ENCODE measurements around the gene IL6ST.
A peak's percentile ranks its signal among the peaks of the same experiment; 100 is the strongest.
"Not testable (repeated sequence)": the region's sequence is repeated elsewhere in the genome, so short reads cannot be mapped to it uniquely, and the experiment has no call there.

IL6ST gene

DNA sequence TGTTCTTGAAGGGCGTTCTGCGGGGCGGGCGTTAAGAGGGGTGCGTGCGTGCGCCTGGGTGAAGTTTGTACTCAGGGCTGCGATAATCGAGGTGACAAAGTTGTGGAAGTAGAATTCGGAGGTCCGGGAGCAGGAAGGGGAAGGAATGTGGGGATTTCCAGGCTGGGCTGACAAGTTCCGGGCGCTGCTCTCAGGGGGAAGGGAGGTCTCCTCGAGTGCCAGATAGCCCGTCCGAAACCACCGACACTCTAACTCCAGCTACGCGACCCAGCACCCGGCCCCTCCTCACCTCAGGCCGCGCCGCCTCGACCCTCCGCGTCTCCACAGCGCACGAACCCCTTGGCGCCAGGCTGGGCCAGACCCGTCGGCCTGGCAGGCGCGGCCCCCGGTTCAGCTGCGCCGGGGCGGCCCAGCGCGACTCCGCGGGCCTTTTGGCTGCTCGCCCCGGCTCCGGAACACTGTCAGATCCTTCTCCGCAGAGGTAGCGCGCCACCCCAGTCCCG lies at the start of gene IL6ST:
Gene IL6ST, minus strand, starts transcription at position 469 of the 503 bp plus-strand sequence. CDS start 18,685 bp downstream, outside the sequence.
- Mint-ChIP-seq H3K4me3 (peak within 1 kb of the TSS; percentile 96), H3K27ac (peak within 1 kb of the TSS; percentile 99), H3K9me3 (peaks cover 3% of the 10 kb centered on the region), H3K27me3 (no peaks in the 10 kb centered on the region), H3K36me3 (ENCODE audit: low read depth) (peaks cover 49% of the 10 kb centered on the region), H3K4me1 (ENCODE audit: low read depth) (peaks cover 65% of the 10 kb centered on the region)
- no peak for DNase-seq

DNA sequence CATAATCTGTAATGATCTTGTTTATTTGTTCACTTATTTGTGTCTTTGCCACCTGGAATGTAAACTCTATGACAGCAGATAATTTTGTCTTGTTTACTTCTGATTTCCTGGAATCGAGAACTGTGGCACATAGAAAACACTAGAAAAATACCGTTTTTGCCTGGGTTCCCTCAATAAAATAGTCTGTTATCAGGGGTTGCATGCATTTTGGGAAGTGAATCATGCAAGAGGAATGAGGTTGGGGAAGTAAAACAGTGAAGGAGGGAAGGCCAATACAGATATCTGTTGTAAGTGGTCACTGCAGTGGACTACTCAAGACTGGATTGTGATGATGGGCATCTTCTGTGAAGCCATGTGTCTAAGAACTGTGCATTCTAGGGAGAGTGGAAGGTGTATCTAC lies 45.2 kb upstream of the IL6ST start:
- Mint-ChIP-seq H3K27me3 (no peaks in the 10 kb centered on the region), H3K36me3 (ENCODE audit: low read depth) (no peaks in the 10 kb centered on the region), H3K27ac (no peak overlapping the region), H3K9me3 (no peaks in the 10 kb centered on the region), H3K4me3 (no peak overlapping the region), H3K4me1 (ENCODE audit: low read depth) (peaks cover 20% of the 10 kb centered on the region)
- no peak for DNase-seq

DNA sequence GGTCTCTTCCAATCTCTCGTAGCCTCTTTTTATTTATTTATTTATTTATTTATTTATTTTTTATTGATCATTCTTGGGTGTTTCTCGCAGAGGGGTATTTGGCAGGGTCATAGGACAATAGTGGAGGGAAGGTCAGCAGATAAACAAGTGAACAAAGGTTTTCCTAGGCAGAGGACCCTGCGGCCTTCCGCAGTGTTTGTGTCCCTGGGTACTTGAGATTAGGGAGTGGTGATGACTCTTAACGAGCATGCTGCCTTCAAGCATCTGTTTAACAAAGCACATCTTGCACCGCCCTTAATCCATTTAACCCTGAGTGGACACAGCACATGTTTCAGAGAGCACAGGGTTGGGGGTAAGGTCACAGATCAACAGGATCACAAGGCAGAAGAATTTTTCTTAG lies 43.4 kb upstream of the IL6ST start:
- H3K36me3 Mint-ChIP-seq (ENCODE audit: low read depth); DNase-seq; H3K27me3 Mint-ChIP-seq; H3K27ac Mint-ChIP-seq; H3K4me1 Mint-ChIP-seq (ENCODE audit: low read depth); H3K9me3 Mint-ChIP-seq; H3K4me3 Mint-ChIP-seq: not testable (repeated sequence)

DNA sequence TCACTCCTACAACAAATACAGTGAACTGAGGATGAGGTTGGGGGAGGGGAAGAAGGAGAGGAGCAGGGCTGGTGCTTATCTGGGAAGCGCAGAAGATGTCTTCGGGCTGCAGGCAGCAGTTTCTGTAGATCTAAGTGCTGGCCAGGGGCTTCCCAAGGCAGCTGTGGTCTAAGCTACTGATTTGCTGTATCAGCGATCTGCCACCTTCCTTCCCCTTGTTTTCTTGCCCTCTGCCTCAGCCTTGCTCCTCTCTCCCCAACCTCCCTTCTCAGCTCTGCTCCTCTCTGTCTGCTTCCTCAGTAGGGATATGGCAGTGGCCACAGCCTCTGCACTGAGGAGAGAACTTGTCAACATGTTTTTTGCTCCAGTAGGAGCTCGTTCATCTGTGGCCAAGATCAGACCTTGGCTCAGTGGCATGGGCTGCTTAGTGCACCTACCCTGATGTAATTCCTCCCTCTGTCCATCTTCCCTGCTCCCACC lies 42.8 kb upstream of the IL6ST start:
- Mint-ChIP-seq H3K4me3 (no peak overlapping the region), H3K4me1 (ENCODE audit: low read depth) (peaks cover 9% of the 10 kb centered on the region), H3K36me3 (ENCODE audit: low read depth) (no peaks in the 10 kb centered on the region), H3K27ac (no peak overlapping the region), H3K9me3 (no peaks in the 10 kb centered on the region), H3K27me3 (no peaks in the 10 kb centered on the region)
- DNase-seq: peak; percentile 29

DNA sequence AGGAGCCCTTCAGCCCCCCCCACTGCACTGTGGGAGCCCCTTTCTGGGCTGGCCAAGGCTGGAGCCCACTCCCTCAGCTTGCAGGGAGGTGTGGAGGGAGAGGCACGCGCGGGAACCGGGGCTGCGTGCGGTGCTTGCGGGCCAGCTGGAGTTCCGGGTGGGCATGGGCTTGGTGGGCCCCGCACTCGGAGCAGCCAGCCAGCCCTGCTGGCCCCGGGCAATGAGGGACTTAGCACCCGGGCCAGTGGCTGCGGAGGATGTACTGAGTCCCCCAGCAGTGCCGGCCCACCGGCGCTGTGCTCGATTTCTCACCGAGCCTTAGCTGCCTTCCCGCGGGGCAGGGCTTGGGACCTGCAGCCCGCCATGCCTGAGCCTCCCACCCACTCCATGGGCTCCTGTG lies 40.6 kb upstream of the IL6ST start:
- not testable (repeated sequence) for H3K27me3 Mint-ChIP-seq; H3K9me3 Mint-ChIP-seq; H3K36me3 Mint-ChIP-seq (ENCODE audit: low read depth); H3K4me3 Mint-ChIP-seq; DNase-seq; H3K27ac Mint-ChIP-seq
- peaks cover 10% of the 10 kb centered on the region for H3K4me1 Mint-ChIP-seq (ENCODE audit: low read depth)

DNA sequence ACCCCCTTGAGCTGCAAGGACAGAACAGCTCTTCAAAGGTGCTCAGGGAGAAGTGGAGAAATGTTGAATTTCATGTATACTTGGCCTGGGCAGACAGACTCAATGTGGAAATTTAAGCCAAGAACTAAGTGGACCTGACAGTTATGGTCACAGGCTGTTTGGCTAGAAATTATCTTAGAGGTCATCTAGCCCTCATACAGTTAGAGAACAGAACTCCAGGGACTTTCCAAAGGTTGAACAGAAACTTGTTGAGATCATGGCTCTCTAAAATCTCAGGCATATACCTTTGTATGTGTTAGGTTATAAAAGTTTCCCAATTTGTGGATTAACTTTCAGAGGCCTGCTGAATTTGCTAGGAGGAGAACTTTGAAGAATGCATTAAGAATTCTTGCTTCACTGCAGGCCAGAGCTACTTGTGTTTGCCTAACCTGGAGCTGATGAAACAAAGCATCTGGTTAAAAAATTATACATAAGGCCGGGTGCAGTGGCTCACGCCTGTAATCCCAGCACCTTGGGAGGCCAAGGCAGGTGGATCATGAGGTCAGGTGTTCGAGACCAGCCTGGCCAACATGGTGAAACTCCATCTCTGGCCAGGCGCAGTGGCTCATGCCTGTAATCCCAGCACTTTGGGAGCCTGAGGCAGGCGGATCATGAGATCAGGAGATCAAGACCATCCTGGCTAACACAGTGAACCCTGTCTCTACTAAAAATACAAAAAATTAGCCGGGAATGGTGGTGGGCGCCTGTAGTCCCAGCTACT lies 35.3 kb upstream of the IL6ST start:
- not testable (repeated sequence) for H3K4me3 Mint-ChIP-seq; DNase-seq; H3K9me3 Mint-ChIP-seq; H3K36me3 Mint-ChIP-seq (ENCODE audit: low read depth); H3K27me3 Mint-ChIP-seq; H3K27ac Mint-ChIP-seq
- peaks cover 20% of the 10 kb centered on the region for H3K4me1 Mint-ChIP-seq (ENCODE audit: low read depth)

DNA sequence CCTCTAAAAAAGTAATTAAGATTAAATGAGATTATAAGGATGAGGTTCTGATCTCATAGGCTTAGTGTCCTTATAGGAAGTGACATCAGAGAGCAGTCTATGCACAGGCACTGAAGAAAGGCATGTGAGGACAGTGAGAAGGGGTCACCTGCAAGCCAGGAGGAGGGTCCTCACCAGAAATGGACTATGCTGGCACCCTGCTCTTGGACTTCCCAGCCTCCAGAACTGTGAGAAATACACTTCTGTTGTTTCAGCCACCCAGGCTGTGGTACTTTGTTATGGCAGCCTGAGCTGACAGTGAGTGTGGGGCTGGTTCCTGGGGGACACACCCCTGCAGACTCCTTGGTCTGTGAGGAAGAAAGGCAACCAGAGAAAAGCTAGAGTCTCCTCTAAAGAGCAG lies 34.7 kb upstream of the IL6ST start:
- Mint-ChIP-seq H3K4me1 (ENCODE audit: low read depth) (peaks cover 25% of the 10 kb centered on the region), H3K4me3 (no peak overlapping the region), H3K27ac (no peak overlapping the region), H3K9me3 (no peaks in the 10 kb centered on the region), H3K36me3 (ENCODE audit: low read depth) (no peaks in the 10 kb centered on the region), H3K27me3 (no peaks in the 10 kb centered on the region)
- no peak for DNase-seq

DNA sequence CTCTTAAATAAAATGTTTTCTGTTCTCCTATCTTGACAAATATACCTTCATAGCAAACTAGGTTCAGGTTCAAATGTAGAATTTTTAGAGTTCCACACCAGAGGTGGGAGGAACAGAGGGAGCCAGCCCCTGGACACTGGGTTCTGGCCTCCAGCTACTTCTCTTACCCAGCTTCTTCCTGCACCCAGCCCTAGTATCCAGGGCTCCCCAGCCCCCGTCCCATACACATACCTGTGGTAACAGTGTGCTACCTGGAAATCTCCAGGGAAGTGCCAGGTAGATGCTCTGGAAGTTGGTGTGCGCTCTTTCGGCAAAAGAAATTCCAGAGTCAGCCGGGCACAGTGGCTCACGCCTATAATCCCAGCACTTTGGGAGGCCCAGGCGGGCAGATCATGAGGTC lies 33.9 kb upstream of the IL6ST start:
- Mint-ChIP-seq H3K9me3 (no peaks in the 10 kb centered on the region), H3K27me3 (no peaks in the 10 kb centered on the region), H3K4me3 (no peak overlapping the region), H3K36me3 (ENCODE audit: low read depth) (no peaks in the 10 kb centered on the region), H3K27ac (no peak overlapping the region), H3K4me1 (ENCODE audit: low read depth) (peaks cover 27% of the 10 kb centered on the region)
- DNase-seq: no peak

DNA sequence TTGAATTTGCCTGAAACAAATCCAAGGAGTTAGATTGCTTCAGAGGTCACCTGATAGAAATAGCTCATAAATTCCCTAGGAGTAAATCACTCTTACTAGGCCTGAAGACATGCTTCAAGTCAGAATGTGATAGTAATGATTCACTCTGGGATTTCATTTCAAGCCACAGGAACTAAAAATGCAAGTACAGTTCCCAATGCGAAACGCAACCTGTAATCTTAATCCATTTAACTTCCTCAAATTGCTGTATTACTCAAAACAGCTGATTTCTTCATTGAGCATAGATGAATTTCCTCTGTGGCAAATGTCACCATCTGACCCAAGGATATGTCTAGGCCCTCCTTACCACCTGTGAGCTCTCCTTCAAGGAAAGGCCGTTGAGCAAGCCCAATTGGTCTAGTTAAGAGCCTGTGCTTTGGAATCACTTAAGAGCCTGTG lies 32.1 kb upstream of the IL6ST start:
- peak overlapping the region; percentile 49 for H3K27ac Mint-ChIP-seq
- H3K27me3 Mint-ChIP-seq: no peaks in the 10 kb centered on the region
- H3K9me3 Mint-ChIP-seq: no peaks in the 10 kb centered on the region
- H3K36me3 Mint-ChIP-seq (ENCODE audit: low read depth): no peaks in the 10 kb centered on the region
- H3K4me1 Mint-ChIP-seq (ENCODE audit: low read depth): peaks cover 29% of the 10 kb centered on the region
- DNase-seq: no peak
- no peak overlapping the region for H3K4me3 Mint-ChIP-seq

DNA sequence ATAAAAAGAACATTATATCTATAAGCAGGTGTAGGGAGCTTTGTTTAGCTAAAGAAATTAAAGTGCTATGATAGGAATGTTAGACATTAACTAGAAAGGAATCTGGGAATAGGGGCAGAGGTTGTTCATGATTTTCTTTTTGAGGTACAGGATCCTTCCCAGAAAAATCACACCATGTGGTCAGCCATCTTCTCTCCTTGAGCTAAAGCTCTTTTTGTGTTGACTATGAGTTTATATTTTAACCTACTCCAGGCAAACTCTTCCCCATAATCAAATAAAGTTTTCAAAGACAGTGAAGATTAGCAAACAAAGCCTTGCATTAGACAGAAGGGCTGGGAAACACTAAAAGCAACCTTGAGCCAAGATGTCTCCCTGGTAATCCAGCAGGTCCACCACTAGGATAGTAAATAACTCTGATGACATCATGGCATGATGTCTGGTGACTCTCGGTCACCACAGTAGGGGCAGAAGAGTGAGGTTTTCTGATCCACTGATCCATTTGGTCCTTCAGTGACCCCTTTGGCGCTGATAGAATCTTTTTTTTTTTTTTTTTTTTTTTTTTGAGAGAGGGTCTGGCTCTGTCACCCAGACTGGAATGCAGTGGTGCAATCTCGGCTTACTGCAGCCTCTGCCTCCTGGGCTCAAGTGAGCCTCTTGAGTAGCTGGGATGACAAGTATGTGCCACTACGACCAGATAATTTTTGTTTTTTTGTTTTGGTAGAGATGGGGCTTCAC lies 30.6 kb upstream of the IL6ST start:
- Mint-ChIP-seq H3K27ac (no peak overlapping the region), H3K4me1 (ENCODE audit: low read depth) (peaks cover 28% of the 10 kb centered on the region), H3K27me3 (no peaks in the 10 kb centered on the region), H3K9me3 (no peaks in the 10 kb centered on the region), H3K36me3 (ENCODE audit: low read depth) (no peaks in the 10 kb centered on the region), H3K4me3 (no peak overlapping the region)
- DNase-seq: no peak

DNA sequence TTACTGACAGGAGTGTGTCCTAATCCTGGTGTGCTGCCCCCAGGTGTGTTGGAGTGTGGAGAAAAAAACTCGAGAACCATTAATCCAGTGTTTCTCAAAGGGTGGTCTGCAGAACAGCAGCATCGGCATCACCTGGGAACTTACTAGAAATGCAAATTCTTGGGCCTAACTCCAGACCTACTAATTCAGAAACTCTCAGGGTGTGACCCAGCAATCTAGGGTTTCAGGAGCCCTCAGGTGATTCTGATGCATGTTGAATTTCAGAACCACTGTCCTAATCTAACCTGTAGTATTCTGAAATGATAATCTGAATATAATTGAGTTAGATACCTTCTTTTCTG lies 30.0 kb upstream of the IL6ST start:
- Mint-ChIP-seq H3K27me3 (no peaks in the 10 kb centered on the region), H3K27ac (no peak overlapping the region), H3K4me3 (no peak overlapping the region), H3K9me3 (no peaks in the 10 kb centered on the region), H3K36me3 (ENCODE audit: low read depth) (no peaks in the 10 kb centered on the region), H3K4me1 (ENCODE audit: low read depth) (peaks cover 26% of the 10 kb centered on the region)
- DNase-seq: no peak

DNA sequence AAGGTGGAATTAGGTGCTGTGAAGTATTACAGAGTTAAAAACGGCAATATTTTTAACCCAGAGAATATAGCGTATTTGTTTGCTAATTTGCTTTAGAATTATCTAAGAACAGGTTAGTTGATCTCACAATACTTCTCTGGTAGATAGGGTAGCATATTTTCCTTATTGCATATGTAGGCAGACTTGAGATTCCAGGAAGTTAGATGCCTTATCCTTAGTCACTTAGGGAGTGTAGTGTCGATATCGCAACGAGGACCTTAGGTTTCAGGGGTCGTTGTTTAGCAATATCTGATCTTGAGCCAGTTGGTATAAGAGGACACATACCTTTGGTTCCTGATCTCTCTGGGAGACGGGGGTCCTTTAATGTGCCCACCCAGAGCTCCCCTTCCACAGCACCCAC lies 28.5 kb upstream of the IL6ST start:
- Mint-ChIP-seq H3K9me3 (no peaks in the 10 kb centered on the region), H3K36me3 (ENCODE audit: low read depth) (no peaks in the 10 kb centered on the region), H3K4me3 (no peak overlapping the region), H3K27ac (no peak overlapping the region), H3K4me1 (ENCODE audit: low read depth) (peaks cover 34% of the 10 kb centered on the region), H3K27me3 (no peaks in the 10 kb centered on the region)
- DNase-seq: no peak

DNA sequence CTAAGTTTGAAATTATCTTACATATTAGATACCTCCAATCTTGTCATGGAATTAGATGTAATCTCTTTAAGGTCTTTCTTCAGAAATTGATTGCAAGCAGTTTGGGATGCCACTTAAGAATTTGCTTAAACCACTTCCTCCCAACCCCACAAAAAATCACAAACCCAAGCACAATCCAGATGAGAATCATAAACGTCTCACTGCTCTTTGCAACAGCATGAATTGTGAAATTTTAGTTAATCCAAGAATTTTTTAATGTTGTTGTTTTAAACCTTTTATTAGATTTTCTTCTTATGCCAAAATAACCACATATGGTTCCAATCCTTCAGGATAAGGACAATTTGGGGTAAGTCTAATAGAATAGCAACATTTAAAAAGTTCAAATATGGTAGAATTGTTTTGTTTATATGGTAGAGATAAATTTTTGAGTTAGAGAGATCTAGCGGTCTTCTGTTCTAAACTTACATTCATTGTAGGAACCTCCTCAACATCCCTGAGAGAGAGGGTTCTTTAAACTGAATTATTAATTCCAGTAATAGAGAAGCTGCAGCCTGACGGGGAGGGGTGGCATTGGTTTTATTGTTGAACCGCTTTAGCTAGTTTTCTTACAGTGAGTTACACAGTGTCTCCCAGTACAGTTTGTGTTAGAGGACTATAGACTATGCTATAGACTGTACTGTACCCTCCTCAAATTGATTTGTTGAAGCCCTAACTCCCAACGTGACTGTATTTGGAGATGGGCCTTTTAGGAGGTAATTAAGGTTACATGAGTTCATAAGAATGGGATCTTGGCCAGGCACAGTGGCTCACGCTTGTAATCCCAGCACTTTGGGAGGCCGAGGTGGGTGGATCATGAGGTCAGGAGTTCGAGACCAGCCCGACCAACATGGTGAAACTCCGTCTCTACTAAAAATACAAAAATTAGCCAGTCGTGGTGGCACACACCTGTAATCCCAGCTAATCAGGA lies 24.8 kb upstream of the IL6ST start:
- Mint-ChIP-seq H3K9me3 (peaks cover 5% of the 10 kb centered on the region), H3K4me1 (ENCODE audit: low read depth) (peaks cover 22% of the 10 kb centered on the region), H3K27me3 (no peaks in the 10 kb centered on the region), H3K36me3 (ENCODE audit: low read depth) (no peaks in the 10 kb centered on the region), H3K27ac (no peak overlapping the region), H3K4me3 (no peak overlapping the region)
- DNase-seq: no peak

DNA sequence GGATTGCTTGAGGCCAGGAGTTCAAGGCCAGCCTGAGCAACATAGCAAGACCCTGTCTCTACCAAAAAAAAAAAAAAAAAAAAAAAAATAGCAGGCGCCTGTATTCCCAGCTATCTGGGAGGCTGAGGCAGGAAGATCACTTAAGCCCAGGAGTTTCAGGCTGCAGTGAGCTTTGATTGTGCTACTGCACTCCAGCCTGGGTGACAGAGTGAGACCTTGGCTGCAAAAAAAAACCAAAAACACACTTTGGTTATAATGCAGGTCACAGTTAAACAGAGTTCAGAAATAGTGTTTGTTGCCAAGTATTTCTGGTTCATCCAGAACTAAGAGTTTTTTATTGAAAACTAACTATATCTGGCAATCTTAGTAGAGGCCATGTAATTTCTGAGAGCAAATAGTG lies 24.1 kb upstream of the IL6ST start:
- Mint-ChIP-seq H3K36me3 (ENCODE audit: low read depth) (no peaks in the 10 kb centered on the region), H3K27ac (no peak overlapping the region), H3K9me3 (peaks cover 5% of the 10 kb centered on the region), H3K4me3 (no peak overlapping the region), H3K27me3 (no peaks in the 10 kb centered on the region), H3K4me1 (ENCODE audit: low read depth) (peaks cover 20% of the 10 kb centered on the region)
- DNase-seq: no peak

Measured in activated T-cell treated with anti-CD3 and anti-CD28 coated beads, Interleukin-2, amount 50 U/mL, for 24 hours (primary cell).